NCI-H1417 treated with DMSO at 0.1 percent for 48 hours (cell line): Measurements from ENCODE around the gene CDC14B.
"Not testable (repeated sequence)": the region's sequence is repeated elsewhere in the genome, so short reads cannot be mapped to it uniquely, and the experiment has no call there.

Experiments
- DNase-seq: peaks from one replicate; lab custom pipeline; 2025; lab: John Stamatoyannopoulos, UW

The CDC14B gene

DNA sequence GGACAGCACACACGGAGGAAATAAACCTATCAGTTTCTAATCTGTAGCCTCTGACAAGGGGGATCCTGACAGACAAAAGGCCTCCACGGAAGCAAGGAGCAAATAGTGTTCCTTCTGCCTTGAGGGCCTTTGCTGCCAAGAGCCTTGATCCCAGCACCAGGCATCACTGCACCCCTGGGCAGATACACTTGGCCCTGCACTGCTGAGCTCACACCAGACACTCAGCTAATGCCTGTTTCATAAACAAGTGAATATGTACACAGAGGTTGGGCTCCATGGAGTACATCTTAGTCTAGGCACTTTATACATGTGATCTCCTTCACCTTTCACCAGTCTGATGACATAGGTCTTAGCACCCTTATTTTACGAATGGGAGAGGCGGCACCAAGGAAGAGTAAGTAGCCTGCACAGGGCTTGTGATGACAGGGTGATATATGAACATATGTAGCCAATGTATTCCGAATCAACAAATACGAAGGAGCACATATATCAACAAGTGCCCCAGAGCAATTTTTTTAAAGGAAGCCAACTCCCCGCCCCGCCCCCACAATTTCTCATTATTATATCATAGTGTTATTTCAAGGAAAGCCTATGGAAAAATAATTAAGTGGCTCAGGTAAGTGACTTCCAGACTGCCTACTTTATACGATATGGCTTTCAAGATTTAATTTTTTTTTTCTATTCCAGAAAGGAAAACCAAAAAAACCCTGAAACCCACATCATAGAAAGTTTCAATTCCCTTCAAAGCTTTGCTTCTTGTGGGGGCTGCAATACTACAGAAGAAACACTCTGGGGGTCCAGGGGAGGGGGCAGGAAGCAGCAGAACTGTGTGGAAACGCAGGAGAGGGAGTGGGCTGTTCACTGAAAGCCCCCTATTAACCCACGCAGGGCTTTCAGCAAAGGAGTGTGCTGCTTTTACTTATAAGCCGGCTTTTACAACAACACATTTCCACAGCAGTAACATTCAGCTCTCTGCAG is 32.0 kb downstream of the CDC14B start:
- DNase-seq = no peak

DNA sequence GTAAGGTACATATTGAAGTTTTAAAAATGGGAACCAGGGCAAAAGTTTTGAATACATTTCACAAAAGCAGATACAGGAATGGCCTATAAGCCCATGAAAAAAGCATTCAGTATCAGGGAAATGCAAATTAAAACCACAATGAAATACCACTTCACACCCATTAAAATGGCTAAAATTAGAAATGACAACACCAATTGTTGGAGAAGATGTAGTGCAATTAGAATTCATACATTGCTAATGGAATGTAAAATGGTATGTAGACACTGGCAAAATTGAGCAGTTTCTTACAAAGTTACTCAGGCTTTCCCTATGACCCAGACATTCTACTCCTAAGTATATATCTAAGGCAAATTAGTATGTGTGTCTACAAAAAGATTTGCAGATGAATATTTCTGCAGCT is 34.2 kb downstream of the CDC14B start:
- DNase-seq = no peak

DNA sequence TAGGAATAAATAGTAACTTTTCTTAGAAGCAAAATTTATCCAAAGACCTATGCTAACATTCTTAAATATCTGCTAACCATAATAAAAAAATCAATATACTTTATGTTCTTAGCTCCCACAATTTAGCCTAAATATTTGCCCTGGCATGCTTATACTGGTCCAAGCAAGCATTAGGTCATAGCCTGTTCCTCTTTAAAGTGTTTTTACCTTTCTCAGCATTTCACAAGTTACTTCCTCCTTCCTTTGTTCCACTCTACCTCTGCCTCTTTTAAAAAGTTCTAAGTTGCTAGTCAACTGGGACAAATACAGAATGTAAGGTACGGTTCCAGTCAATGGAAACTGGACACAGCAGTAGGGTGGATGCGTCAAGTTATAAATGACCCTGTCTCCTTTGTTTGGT is 37.4 kb downstream of the CDC14B start:
- DNase-seq = not testable (repeated sequence)

GRCh38 chr9:96581786-96582185 is 37.9 kb downstream of the CDC14B start:
- DNase-seq = no peak

- DNase-seq = no peak
Observed at GRCh38 chr9:96581301-96581700, 38.3 kb downstream of the CDC14B start.

DNA sequence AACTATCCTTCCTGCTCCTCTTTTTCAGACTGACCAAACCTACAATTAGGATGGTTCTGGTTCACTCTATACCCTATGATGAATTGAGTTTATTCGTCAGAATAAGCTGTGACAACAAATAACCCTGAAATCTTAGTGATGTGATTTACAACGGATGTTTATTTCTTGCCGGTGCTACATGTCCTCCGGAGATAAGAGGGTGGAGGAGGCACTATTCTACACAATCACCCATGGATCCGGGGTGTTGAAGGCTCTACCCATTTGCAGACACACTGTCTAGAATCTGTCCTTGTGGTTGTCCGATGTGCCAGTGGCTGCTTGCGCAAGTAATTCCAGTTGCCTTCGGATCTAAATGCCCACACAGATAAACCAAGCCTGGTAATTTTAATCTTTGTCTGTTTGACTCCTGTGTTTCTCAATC is 44.7 kb downstream of the CDC14B start:
- no peak for DNase-seq

DNA sequence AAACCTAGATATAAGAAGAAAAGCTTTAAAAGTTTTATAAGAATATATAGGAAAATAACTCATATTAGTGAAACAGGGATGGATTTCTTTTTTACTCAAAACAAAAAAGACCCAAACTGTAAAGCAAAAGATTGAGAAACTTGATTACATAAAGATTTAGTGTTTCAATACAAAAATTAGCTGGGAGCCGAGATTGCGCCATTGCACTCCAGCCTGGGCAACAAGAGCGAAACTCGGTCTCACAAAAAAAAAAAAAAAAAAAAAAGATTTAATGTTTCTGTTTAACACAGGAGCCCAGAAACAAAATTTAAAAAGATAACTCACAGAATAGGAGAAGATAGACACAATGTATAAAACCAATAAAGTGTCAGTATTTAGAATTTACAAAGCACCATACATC is 45.2 kb downstream of the CDC14B start:
- DNase-seq = no peak

- no peak for DNase-seq
Observed at GRCh38 chr9:96567203-96567700, 52.4 kb downstream of the CDC14B start.

GRCh38 chr9:96566498-96567202 is 53.0 kb downstream of the CDC14B start:
- DNase-seq = no peak

GRCh38 chr9:96565671-96566497 is 53.8 kb downstream of the CDC14B start:
- no peak for DNase-seq

DNA sequence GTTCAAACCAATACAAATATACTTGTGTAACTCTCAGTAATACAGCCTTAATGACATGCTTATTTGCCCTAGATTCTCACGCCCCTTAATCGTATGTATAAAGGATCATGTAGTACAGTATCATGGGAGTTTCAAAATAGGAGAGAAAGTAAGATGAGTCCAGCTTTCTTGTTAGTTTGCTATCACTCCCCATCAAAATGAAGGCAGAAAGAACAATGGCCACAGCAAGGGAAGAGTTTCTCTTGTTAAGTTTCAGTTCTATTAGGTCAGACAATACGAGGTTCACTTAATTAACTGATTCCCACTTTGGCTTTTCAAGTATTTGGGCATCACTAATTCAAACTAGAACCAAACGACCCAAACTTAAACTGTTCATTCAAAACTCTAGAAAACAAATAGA is 55.4 kb downstream of the CDC14B start:
- DNase-seq = no peak

DNA sequence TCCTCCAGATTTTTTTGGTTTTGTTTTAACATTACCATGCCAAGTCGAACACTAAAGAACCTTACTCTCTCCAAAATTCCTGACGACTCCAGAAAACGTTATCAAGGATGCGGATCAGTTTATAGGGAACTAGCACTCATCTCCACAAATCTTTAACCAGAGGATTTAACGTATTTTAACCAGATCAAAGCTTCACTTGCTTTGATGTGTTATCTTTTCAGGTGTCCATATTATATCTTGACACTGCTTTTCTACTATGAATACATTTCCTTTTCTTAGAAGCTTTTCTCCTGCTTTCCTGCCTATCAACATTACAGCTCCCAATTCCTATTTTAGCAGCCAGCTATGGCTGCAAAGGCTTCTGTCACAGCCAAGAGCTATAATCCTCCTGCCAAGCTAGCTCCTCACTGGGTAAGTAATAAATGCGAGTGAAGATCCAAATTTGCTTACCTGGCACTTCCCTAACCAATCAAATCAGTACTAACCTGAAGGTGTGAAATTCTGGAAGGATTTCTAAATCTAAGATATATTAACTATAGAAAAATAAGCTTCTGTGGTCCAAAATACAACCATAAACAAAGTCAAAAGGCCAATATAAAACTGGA is 60.2 kb downstream of the CDC14B start:
- DNase-seq = no peak

DNA sequence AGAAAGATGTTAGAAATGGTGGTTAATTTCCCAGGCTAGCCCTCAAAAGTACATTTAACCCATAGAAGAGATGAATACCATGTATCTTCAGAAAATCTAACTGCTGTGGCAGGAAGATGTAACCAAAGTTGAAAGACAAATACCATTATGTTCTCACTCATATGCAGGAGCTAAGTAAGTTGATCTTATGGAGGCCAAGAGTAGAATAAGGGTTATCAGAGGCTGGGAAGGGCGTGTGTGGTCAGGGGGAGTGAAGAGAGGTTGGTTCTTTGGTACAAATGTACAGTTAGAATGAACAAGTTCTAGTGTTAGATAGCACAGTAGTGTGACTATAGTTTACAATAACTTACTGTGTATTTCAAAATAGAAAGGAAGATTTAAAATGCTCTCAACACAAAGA is 61.7 kb downstream of the CDC14B start:
- no peak for DNase-seq

- no peak for DNase-seq
Observed at GRCh38 chr9:96556701-96557461, 62.8 kb downstream of the CDC14B start.

DNA sequence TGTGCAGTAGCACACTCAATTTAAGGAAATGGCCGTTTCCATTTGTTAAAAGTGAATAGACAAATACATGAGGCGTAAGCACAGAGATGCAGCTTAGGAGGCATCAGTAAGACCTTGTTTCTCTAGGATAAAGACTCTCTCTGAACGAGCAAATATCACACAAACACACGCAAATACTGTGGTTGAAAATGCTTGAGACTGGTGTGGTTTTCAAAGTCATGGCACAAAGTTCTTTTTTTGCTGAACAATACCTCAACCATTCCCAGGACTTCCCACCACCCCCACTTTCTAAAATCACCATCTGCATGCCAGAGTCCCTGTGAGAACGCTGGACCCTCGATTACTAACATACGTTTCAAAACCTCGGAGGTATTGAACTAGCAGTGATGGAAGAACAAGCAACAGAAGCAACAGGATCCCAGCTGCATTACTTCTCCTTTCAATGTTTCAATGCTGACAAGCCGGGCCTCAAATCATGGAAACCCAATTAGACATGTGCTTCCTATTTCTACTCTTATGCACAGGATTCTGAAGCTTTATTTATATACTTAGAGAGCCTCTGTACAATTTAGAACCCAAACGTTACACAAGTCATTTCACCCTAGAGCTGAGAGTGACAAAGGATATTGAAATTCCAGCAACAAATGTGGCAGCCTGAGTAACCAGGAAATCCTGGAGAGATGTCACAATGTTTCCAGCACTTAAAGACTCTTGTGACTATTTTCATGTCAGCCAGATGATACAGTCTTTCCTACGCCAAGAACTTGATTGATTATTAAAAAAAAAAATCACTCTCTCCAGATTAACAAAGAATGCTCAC is 63.9 kb downstream of the CDC14B start:
- DNase-seq = no peak

DNA sequence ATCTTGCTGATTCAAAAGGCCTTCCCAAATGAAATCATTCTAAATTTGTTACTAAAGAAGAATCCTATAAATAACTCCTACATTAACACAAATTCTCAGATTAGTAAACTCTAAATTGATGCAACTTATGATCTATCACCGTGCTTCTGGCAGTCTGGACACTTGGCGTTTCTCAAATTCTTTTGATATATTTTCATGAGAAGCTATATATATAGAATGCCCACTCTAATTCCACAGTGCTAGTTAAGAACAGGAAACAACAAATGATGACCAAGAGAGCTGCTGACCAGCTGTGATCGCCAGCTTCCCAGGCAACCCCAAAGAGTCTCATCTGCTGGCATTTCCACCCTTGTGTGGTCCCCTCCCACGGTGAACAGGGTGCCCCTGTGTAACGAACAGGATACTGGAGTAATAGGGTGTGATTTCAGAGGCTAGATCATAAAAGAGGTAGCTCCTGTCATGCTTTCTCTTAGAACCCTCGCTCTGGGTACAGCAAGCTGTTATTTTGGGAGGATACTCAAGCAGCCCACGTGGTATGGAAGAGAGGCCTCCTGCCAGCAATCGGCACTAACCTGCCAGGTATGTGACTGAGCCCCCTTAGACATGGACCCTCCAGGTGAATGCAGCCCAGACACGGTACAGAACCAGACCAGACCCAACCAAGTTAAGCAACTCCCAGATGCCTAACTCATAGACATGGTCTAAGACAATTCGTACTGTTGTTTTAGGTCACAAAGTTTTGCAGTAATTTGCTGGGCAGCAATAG is 64.7 kb downstream of the CDC14B start:
- DNase-seq = no peak

DNA sequence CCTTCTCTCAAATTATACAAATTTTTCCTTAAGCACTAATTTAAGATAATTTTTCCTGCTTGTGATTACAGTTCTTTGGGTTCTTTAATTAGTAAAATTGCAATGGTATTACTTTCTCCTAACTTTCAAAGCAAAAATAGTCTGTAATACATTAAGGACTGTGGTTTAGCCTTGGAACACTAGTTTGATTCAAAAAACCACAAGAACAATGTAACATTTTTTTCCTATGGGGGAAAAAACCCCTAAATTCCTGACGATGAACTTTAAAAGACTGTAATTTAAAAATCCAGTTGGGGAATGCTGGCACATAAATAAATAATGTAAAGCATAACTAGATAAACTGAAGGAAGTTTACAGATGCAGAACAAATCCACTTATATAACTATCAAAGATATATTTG is 65.3 kb downstream of the CDC14B start:
- DNase-seq = no peak

DNA sequence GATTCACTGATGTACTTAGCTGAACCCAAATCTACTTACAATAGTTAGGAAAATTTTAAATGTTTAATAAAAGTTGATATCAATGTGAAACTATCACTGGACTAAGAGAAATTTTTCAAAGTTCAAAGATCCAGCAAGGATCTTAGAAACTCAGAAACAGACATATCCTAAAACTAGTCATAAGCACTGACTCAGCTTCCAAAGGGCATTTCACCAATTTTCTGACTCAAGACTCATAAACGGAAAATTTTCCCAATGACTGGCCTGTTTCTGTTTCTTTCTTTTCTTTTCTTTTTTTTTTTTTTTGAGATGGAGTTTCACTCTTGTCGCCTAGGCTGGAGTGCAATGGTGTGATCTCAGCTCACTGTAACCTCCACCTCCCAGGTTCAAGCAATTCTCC is 66.6 kb downstream of the CDC14B start:
- DNase-seq = no peak

DNA sequence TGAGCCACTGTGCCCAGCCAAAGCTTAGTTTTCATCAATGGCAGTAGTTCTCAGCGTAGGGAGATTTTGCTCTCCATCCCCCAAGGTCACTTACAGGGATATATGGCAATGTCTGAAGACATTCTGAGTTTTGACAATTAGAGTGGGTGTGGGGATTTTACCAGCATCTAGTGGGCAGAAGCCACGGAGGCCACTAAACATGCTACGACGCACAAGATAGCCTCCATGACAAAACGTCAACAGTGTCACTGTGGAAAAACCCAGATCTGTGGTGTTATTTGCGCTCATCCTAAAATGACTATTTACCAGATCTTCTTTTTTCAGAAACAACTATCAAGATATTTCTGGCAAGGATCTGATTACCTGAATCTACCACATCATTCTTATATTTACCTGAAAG is 68.2 kb downstream of the CDC14B start:
- no peak for DNase-seq
